Measurements from ENCODE around the gene TBC1D10B.

TBC1D10B gene

DNA sequence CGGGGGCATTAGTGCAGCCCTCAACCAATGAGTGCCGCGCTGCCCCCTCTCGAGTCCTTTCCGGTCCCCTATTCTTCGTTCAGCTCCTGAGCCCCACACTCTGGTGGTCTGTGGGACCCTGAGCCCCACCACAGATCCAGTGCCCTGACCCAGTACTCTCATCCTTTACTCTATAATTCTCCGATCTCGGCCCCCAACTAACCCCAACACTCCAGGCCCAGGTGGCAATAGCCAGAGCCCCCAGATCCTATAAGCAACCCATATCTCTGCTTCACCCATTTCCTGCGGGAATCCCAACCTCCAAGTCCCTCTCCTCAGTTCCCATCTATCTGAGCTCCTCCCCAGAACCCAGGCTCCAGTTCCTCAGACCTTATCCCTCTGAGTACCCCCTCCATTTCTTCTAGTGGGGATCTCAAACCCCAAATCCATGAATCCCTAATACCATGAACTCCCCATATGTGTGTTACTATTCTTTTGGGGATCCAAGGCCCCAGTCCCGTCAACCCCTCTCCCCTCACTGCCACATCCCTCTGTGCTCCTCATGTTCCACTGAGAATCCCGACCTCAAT lies 1.0 kb upstream of the TBC1D10B start:
- Histone ChIP-seq H3K4me3 (ENCODE audit: low read depth, low read length) (peak overlapping the region; percentile 45), H3K36me3 (peaks cover 18% of the 10 kb centered on the region), H3K9me3 (ENCODE audit: severe bottlenecking) (no peaks in the 10 kb centered on the region), H3K27ac (peak overlapping the region; percentile 90), H3K27me3 (ENCODE audit: insufficient read depth, low read depth, severe bottlenecking) (no peaks in the 10 kb centered on the region)
- DNase-seq = no peak
- TF ChIP-seq, protein P1, sequence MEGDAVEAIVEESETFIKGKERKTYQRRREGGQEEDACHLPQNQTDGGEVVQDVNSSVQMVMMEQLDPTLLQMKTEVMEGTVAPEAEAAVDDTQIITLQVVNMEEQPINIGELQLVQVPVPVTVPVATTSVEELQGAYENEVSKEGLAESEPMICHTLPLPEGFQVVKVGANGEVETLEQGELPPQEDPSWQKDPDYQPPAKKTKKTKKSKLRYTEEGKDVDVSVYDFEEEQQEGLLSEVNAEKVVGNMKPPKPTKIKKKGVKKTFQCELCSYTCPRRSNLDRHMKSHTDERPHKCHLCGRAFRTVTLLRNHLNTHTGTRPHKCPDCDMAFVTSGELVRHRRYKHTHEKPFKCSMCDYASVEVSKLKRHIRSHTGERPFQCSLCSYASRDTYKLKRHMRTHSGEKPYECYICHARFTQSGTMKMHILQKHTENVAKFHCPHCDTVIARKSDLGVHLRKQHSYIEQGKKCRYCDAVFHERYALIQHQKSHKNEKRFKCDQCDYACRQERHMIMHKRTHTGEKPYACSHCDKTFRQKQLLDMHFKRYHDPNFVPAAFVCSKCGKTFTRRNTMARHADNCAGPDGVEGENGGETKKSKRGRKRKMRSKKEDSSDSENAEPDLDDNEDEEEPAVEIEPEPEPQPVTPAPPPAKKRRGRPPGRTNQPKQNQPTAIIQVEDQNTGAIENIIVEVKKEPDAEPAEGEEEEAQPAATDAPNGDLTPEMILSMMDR (IDR thresholded peaks at IDR 0.05; ENCODE audit: low read depth, low read length) = no peak

- peak overlapping the region; percentile 64 for H3K27ac ChIP-seq
- no peaks in the 10 kb centered on the region for H3K27me3 ChIP-seq (ENCODE audit: insufficient read depth, low read depth, severe bottlenecking)
- H3K4me3 ChIP-seq (ENCODE audit: low read depth, low read length) = peak overlapping the region; percentile 73
- no peaks in the 10 kb centered on the region for H3K9me3 ChIP-seq (ENCODE audit: severe bottlenecking)
- H3K36me3 ChIP-seq = peaks cover 31% of the 10 kb centered on the region
- TF ChIP-seq, protein P1 (IDR thresholded peaks at IDR 0.05; ENCODE audit: low read depth, low read length) = no peak
- DNase-seq = no peak
These were observed 297 bp downstream of the TBC1D10B start for GRCh38 chr16:30369938-30370455.

DNA sequence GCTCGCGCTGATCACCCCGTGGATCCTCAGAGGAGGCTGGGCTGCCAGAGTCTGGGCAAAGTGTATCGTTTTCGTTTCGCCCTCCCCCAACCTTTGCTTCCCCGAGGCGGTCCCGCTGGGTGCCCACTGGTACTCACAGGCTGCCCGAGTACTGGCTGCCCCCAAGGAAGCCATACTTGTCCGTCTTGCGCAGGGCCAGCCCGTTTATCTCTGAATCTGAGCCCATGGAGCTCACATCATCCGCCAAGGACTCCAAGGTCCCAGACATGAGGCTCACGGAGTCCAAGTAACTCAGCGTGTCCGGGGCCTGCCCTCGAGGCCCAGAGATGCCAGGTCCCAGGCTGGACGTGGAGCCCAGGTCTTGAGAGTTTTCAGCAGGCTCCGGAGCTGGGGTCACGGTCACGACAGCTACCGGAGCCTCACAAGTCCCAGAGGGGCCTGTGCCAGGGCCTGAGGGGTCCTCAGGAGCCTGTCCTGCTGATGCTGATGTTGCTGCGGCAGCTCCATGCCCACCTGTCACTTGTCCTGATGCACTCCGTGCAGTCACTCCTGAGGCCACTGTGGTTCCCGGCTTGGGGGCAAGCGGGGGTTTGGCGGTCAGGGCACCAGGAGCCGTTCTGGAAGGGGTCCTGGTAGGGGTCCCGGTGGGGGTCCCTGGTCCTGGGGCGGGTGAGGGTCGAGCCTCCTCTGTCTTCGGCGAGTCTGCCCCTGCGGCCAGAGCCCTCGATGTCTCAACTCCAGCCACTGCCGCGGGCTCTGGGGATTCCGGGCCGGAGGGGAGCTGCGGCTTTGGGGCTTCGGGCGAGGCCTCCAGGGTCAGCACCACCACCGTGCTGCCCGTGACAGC lies 980 bp downstream of the TBC1D10B start:
- Histone ChIP-seq H3K36me3 (peaks cover 38% of the 10 kb centered on the region), H3K9me3 (ENCODE audit: severe bottlenecking) (no peaks in the 10 kb centered on the region), H3K4me3 (ENCODE audit: low read depth, low read length) (peak overlapping the region; percentile 73), H3K27ac (peak overlapping the region; percentile 64), H3K27me3 (ENCODE audit: insufficient read depth, low read depth, severe bottlenecking) (no peaks in the 10 kb centered on the region)
- no peak for DNase-seq
- TF ChIP-seq, protein P1 (IDR thresholded peaks at IDR 0.05; ENCODE audit: low read depth, low read length) = no peak

DNA sequence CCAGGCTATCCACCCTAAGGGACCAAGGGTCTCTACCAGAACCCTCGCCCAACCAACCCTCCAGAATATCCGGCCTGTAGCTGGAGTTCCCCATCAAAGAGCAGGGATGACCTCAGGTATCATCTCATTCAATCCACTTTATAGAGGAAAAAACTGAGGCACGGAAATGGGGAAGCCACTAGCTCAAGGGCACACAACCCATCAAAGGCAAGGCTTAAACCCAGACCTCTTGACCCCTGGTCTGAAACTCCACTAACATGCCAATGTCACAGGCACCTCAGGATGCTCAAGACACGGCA lies 1.6 kb downstream of the TBC1D10B start:
- TF ChIP-seq, protein P1 (IDR thresholded peaks at IDR 0.05; ENCODE audit: low read depth, low read length) = no peak
- H3K27ac ChIP-seq = no peak overlapping the region
- DNase-seq = no peak
- no peaks in the 10 kb centered on the region for H3K27me3 ChIP-seq (ENCODE audit: insufficient read depth, low read depth, severe bottlenecking)
- H3K9me3 ChIP-seq (ENCODE audit: severe bottlenecking) = no peaks in the 10 kb centered on the region
- H3K4me3 ChIP-seq (ENCODE audit: low read depth, low read length) = peak overlapping the region; percentile 73
- H3K36me3 ChIP-seq = peaks cover 42% of the 10 kb centered on the region

DNA sequence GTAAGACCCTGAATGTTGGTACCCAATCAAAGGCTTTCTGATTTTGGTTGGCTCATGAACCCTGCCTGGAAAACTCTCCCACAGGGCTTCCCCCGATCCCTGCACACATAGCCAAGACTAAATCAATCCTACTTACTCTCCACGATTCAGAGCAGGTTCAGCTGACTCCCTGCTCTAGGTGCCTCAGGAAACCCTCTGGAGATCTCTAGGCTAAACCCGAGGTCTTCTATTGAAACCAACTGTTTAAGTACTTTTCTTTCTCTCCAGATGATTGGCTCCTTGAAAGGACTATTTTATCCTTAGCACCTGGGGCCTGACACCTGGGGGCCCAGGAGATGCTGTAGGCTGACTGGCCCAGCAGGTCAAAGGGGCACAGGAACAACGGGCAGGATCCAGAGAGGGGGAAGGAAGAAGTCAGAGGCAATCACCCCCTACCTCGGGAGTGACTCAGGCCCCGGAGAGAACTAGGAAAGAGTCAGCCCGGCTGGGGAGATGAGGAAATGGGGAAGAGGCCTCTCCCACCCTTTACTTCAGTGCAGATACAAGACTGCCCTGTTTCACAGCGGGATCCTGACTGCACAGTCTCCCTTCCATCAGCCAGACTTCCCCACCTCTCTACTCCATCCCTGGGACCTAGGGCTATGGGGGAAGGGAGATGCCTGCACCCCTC lies 2.0 kb downstream of the TBC1D10B start:
- Histone ChIP-seq H3K4me3 (ENCODE audit: low read depth, low read length) (peak overlapping the region; percentile 73), H3K27me3 (ENCODE audit: insufficient read depth, low read depth, severe bottlenecking) (no peaks in the 10 kb centered on the region), H3K36me3 (peaks cover 47% of the 10 kb centered on the region), H3K27ac (no peak overlapping the region), H3K9me3 (ENCODE audit: severe bottlenecking) (no peaks in the 10 kb centered on the region)
- TF ChIP-seq, protein P1 (IDR thresholded peaks at IDR 0.05; ENCODE audit: low read depth, low read length) = no peak
- DNase-seq = no peak
